AML-193 (cell line): ENCODE measurements around the gene S100A5.

Source experiments
- DNase-seq, 2 experiments: peaks; one replicate each; lab custom pipeline; 2025; lab: John Stamatoyannopoulos, UW

Gene S100A5

GRCh38 chr1:153507926-153508583 is 32.7 kb downstream of the S100A5 start:
- no peak for DNase-seq

GRCh38 chr1:153506831-153507413 is 33.8 kb downstream of the S100A5 start:
- DNase-seq, result no peak

GRCh38 chr1:153506386-153506785 is 34.3 kb downstream of the S100A5 start:
- no peak for DNase-seq

DNA sequence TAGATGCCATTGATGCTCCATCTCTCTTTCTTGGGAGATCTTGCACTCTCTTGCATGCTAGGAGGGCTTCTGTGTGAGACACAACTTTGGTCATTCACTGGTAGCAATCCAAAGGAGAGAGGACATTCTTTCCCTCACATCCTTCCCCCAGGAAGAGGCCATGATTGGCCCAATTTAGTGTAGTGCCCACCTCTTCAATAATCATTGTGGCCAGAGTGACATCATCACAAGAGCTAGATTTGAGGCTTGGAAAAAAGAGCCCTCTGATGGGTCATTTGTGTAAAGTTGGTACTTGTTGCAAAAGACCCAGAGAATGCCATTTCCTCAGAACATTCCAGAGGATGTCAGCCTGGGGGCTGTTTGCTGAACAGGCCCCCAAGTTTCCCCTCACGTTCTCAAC is 35.2 kb downstream of the S100A5 start:
- no peak for DNase-seq

DNA sequence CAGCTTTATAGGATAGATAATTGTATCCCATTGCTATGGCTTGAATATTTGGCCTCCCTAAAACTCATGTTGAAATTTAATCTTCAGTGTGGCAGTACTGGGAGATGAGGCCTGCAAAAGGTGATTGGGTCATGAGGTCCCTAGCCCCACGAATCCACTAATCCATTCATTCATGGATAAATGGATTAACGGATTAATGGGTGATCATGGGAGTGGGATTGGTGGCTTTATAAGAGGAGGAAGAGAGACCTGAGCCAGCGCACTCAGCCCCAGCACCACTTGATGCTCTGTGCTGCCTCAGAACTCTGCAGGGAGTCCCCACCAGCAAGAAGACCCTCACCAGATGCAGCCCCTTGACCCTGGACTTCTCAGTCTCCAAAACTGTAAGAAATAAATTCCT is 37.0 kb downstream of the S100A5 start:
- DNase-seq, result no peak

- no peak for DNase-seq
Measured at GRCh38 chr1:153498746-153499145, 42.0 kb downstream of the S100A5 start.

DNA sequence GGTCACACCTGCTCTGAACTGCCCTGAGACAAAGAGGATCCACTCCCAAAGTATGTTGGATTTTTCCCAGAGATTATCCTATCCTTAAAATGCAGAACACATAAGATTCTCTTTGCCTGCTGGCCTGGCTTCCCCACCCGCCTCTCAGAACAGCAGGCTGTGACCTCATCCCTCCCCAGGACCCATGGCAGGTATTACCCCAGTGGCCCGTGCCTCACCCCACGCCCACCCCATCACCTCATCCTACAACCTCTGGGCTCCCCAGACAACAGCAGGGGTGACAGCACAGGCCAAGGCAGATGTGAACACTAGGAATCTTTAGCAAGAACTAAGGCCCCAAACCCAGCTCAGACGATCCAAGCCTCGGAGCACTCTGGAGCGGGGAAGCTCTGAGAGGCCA is 45.2 kb downstream of the S100A5 start:
- no peak for DNase-seq

DNA sequence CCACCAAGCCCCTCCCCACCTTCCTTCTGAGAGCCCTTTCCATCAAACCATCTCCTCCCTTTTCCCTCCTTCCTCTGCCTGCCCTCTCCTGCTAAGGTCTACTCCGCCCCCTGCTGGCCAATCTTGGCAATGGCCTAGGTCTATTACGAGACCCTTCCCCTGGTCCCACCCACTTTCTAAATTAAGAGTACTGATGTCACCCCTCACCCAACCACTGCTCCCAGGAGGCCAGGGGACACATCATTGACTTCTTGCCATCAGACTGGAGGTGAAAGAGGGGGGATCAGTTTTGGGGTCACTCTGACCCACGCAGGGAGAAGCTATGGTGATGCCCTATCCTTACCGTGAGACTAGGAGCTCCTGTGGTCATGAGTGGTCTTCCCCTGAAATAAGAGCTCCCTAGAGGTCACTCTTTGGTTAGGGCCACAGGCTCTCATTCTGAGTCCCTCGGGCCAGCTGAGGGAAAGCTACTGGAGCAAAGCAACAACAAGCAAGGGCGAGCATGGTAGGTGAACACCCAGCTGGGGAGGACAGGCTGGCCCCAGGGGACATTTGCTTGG is 45.7 kb downstream of the S100A5 start:
- peak; percentile 30 to 56 for DNase-seq

GRCh38 chr1:153493343-153493960 is 47.3 kb downstream of the S100A5 start:
- DNase-seq, result no peak

DNA sequence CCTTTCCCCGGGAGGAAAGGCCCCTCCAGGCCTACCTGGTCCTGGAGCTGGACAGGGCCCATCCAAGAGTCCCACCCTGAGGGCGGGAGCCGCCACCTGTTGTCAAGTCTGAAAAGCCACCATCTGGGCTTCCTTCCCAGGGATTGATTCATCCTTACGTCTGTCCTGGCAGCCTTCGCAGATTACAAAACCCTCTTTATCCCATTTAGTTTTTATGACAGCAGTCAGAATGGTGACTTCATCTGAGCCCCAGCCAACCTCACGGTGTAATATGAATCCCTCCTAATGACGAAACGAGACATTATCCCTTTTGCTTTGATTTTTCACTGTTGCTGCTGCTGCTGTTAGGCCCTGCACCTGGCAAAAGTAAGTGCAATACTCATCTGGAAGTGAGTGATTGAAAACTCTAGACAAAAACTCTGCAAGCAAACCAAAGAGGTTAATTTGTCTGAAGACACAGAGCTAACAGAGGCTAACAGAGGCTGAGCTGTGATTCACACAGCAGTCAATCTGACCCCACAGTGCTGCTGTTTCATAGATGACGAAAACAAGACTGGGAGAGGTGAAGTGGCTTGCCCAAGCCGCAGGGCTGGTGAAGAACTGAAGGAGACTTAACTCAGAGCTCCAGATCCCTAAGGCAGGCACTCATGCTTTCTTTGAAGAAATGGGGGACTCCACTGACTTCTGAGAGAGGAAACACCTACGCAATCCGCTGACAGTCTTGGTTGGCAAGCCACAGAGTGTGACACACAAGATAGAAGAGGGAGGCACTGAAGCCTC is 50.3 kb downstream of the S100A5 start:
- DNase-seq, result peak; percentile 56 to 66

DNA sequence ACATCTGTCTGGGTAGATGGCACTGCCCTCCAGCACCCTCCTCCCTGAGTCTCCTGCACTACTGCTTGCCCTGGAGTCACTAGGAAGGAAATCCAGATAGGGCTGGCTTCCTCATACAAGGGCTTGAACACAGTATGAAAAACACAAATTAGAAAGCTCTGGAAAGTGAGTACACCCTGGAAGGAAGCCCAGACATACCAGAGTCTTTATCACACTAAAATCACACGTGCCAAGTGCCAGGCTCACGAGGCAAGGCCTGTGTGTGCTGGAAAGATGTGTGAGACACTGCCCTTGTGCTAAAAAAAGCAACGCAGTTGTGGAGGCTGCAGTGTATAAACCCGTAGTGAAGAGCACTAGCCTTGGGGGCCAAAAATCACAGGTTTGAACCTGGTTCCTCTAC is 52.0 kb downstream of the S100A5 start:
- DNase-seq, result no peak

GRCh38 chr1:153487707-153488106 is 53.0 kb downstream of the S100A5 start:
- DNase-seq, result no peak
